SU-DHL-6 (cell line): ENCODE data around the gene LYZL2.
"Not testable (repeated sequence)": the region's sequence is repeated elsewhere in the genome, so short reads cannot be mapped to it uniquely, and the experiment has no call there.

Experiments
- EZH2phosphoT487 ChIP-seq: fragments of 200-600 bp; sonication (generic), shearing (Covaris generic); conservative IDR thresholded peaks from 2 replicates; pipeline ENCODE4 v1.6.1; 2018; ENCODE audit warnings: mild to moderate bottlenecking, antibody characterized with exemption, low read length, moderate library complexity, mixed read lengths
- TF ChIP-seq, protein P1 (sequence below): fragments of 200-600 bp; sonication (generic); IDR thresholded peaks from one replicate; pipeline ENCODE4 v1.5.1; 2017; ENCODE audit warnings: antibody characterized with exemption, mild to moderate bottlenecking, low read length, moderate library complexity; ENCODE audit not compliant: insufficient read depth, poor library complexity, severe bottlenecking

- TF ChIP-seq, protein P1, sequence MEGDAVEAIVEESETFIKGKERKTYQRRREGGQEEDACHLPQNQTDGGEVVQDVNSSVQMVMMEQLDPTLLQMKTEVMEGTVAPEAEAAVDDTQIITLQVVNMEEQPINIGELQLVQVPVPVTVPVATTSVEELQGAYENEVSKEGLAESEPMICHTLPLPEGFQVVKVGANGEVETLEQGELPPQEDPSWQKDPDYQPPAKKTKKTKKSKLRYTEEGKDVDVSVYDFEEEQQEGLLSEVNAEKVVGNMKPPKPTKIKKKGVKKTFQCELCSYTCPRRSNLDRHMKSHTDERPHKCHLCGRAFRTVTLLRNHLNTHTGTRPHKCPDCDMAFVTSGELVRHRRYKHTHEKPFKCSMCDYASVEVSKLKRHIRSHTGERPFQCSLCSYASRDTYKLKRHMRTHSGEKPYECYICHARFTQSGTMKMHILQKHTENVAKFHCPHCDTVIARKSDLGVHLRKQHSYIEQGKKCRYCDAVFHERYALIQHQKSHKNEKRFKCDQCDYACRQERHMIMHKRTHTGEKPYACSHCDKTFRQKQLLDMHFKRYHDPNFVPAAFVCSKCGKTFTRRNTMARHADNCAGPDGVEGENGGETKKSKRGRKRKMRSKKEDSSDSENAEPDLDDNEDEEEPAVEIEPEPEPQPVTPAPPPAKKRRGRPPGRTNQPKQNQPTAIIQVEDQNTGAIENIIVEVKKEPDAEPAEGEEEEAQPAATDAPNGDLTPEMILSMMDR, result not testable (repeated sequence)
- not testable (repeated sequence) for TF ChIP-seq EZH2phosphoT487
Observed at GRCh38 chr10:30626837-30627236, 2.7 kb downstream of the LYZL2 start.
